GM12878 (cell line): ENCODE results near the gene ROR2. TPM values are rescaled to one million over a fixed set of nuclear protein-coding genes. Genes with fewer than 3 reads are reported as not detected.

Source experiments
- ATAC-seq: fragments of 200-7000 bp; cut with Tn5 transposase; 3 replicates; pipeline ENCODE4 v1.9.1; 2020; ENCODE audit warnings: mild to moderate bottlenecking, moderate library complexity
- BruUV-seq: library from RNA; stranded (reverse); fragments of 400-500 nt; replicated peaks from 2 replicates; lab custom pipeline; 2021; lab: Mats Ljungman, UMichigan
- CTCF ChIA-PET: fragments of 300-600 bp; sonication (Branson Sonifier 250); formaldehyde crosslinking; extraction: SDS; loops from one replicate; lab custom pipeline; 2021; ENCODE audit warnings: inconsistent platforms; lab: Yijun Ruan, JAX
- POLR2A ChIA-PET: fragments of 350-600 bp; formaldehyde crosslinking; extraction: SDS; loops from one replicate; lab custom pipeline; 2021; ENCODE audit warnings: inconsistent platforms; lab: Charles Lee
- RAD21 ChIA-PET: fragments of 300-600 bp; sonication (Branson Sonifier 250); formaldehyde crosslinking; loops from one replicate; lab custom pipeline; 2023; ENCODE audit warnings: antibody characterized with exemption; ENCODE audit not compliant: unreplicated experiment; lab: Charles Lee
- SMC1A ChIA-PET: fragments of 300-600 bp; sonication (Branson Sonifier 250); formaldehyde crosslinking; loops from one replicate; lab custom pipeline; 2023; ENCODE audit not compliant: unreplicated experiment, uncharacterized antibody; lab: Charles Lee
- DNase-seq: peaks from one replicate; pipeline ENCODE4 v3.0.0-alpha.2; 2011; ENCODE audit warnings: low read depth, low spot score
- FAIRE-seq: peaks from 3 replicates; lab custom pipeline; 2011; peaks lifted over from hg19 to GRCh38; lab: Jason Lieb, UNC
- H2AFZ ChIP-seq: 2 replicates; pipeline ENCODE4 v1.6.0; 2011; ENCODE audit warnings: low read depth, low read length, control low read depth; ENCODE audit not compliant: control insufficient read depth
- H3K27ac ChIP-seq: 2 replicates; pipeline ENCODE4 v1.5.1; 2011; ENCODE audit warnings: control low read depth; ENCODE audit not compliant: control insufficient read depth, insufficient read depth
- H3K27me3 ChIP-seq, 2 experiments: replicated peaks in 1 of 2; 2 replicates each; pipeline versions ENCODE4 v1.6.0 to v1.6.1; 2011; ENCODE audit warnings: low read length in 1 of 2; ENCODE audit not compliant: control insufficient read depth in 2 of 2, insufficient read depth in 2 of 2
- H3K36me3 ChIP-seq, 2 experiments: 2 replicates each; pipeline ENCODE4 v1.5.1; 2011; ENCODE audit warnings: low read length in 1 of 2; ENCODE audit not compliant: control insufficient read depth in 2 of 2, insufficient read depth in 2 of 2
- H3K4me1 ChIP-seq: 2 replicates; pipeline ENCODE4 v1.6.1; 2011; ENCODE audit warnings: mild to moderate bottlenecking, low read length, moderate library complexity, mixed read lengths; ENCODE audit not compliant: control insufficient read depth, insufficient read depth
- H3K4me2 ChIP-seq: 2 replicates; pipeline ENCODE4 v1.6.0; 2011; ENCODE audit warnings: control low read depth; ENCODE audit not compliant: control insufficient read depth, insufficient read depth
- H3K4me3 ChIP-seq: fragments of 200-600 bp; sonication (generic); 2 replicates; pipeline ENCODE4 v1.5.1; 2016
- H3K79me2 ChIP-seq: 2 replicates; pipeline ENCODE4 v1.6.0; 2011; ENCODE audit warnings: low read length; ENCODE audit not compliant: control insufficient read depth, insufficient read depth
- H3K9ac ChIP-seq: 2 replicates; pipeline ENCODE4 v1.8.0; 2011; ENCODE audit warnings: low read length, control low read depth, mixed read lengths; ENCODE audit not compliant: control insufficient read depth, insufficient read depth
- H3K9me3 ChIP-seq: replicated peaks from 3 replicates; pipeline ENCODE4 v1.5.1; 2011; ENCODE audit warnings: mild to moderate bottlenecking, low read length; ENCODE audit not compliant: control insufficient read depth, insufficient read depth
- H4K20me1 ChIP-seq: 2 replicates; pipeline ENCODE4 v1.6.0; 2011; ENCODE audit not compliant: control insufficient read depth, insufficient read depth
- EZH2 ChIP-seq: IDR thresholded peaks from 2 replicates; pipeline ENCODE4 v1.6.1; 2012; ENCODE audit warnings: low read depth, mild to moderate bottlenecking, control low read depth, inconsistent platforms, low read length, borderline replicate concordance; ENCODE audit not compliant: control insufficient read depth
- HDAC2 ChIP-seq: fragments of 200-600 bp; sonication (generic); IDR thresholded peaks from 2 replicates; pipeline ENCODE4 v1.6.1; 2017
- JUND ChIP-seq: IDR thresholded peaks from 2 replicates; pipeline ENCODE4 v1.6.1; 2012; ENCODE audit warnings: low read depth, mild to moderate bottlenecking, low read length, improper control_type of control experiment, moderate library complexity
- NBN ChIP-seq: fragments of 450-650 bp; IDR thresholded peaks from 2 replicates; pipeline ENCODE4 v1.6.1; 2016
- NR2C2 ChIP-seq: IDR thresholded peaks from 2 replicates; pipeline ENCODE4 v1.6.1; 2011; ENCODE audit warnings: borderline replicate concordance, low read depth; ENCODE audit not compliant: control insufficient read depth, insufficient read length
- SIN3A ChIP-seq: IDR thresholded peaks from 2 replicates; pipeline ENCODE4 v1.6.1; 2012; ENCODE audit warnings: low read depth, low read length, improper control_type of control experiment
- TCF3 ChIP-seq: IDR thresholded peaks from 2 replicates; pipeline ENCODE4 v1.6.1; 2012; ENCODE audit warnings: low read depth, mild to moderate bottlenecking, low read length, borderline replicate concordance; ENCODE audit not compliant: insufficient read depth
- WGBS: methylation state at CpG from one replicate; pipeline ENCODE4 v1.1.6; 2016; ENCODE audit warnings: low lambda C conversion rate; ENCODE audit not compliant: insufficient replicate concordance, insufficient coverage; ENCODE audit errors: missing lambda C conversion rate; 5-methylcytosine and 5-hydroxymethylcytosine counted together
- in situ Hi-C: fragments of 300-500 bp; cut with MboI; formaldehyde crosslinking; loops from 9 replicates; pipeline ENCODE4 v1.14.3; 2018; ENCODE audit warnings: mixed read lengths
- intact Hi-C: fragments of 100-400 bp; cut with micrococcal nuclease; formaldehyde crosslinking; loops from one replicate; pipeline ENCODE4 v1.14.2; 2022; ENCODE audit not compliant: unreplicated experiment
- polyA plus RNA-seq, 11 experiments: library from polyadenylated mRNA; depleted of rRNA in 4 of 11; unstranded in 6 of 11; stranded (reverse) in 5 of 11; fragments of >200 nt; fragmentation: Nextera tagmentation in 4 of 11; fragmentation: Illumina TruSeq in 1 of 11; extraction: Ambion mirVana in 4 of 11; extraction: Trizol in 1 of 11; gene quantifications; 1 replicate in 1 of 11; 2 replicates in 10 of 11; pipeline versions ENCODE4 v1.2.1 to v1.2.3, GENCODE V29; 2011 to 2016; ENCODE audit warnings: inconsistent platforms in 2 of 11, missing spikeins in 2 of 11, low read depth in 1 of 11
- total RNA-seq, 4 experiments: library from RNA; depleted of rRNA in 3 of 4; stranded (reverse); fragments of >200 nt in 3 of 4; fragmentation: Illumina TruSeq in 1 of 4; extraction: Trizol in 1 of 4; gene quantifications; 2 replicates each; pipeline versions ENCODE4 v1.2.1 to v1.2.3, GENCODE V29; 2013 to 2021
- TF ChIP-seq, protein P1 (sequence below): IDR thresholded peaks from 2 replicates; pipeline ENCODE4 v1.6.1; 2012; ENCODE audit warnings: mild to moderate bottlenecking, low read depth, low read length
- TF ChIP-seq, protein P2 (sequence below): fragments of 450-650 bp; formaldehyde crosslinking; IDR thresholded peaks from 2 replicates; pipeline ENCODE4 v1.5.0; 2022; ENCODE audit warnings: mild to moderate bottlenecking, missing genetic modification characterization

Gene ROR2
- total and polyA plus RNA-seq, 10 of the 15 experiments (the other 5 are each of a cell fraction or from before 2014, with no cell fraction given): 0.03 to 0.05 TPM; not detected in 8

DNA sequence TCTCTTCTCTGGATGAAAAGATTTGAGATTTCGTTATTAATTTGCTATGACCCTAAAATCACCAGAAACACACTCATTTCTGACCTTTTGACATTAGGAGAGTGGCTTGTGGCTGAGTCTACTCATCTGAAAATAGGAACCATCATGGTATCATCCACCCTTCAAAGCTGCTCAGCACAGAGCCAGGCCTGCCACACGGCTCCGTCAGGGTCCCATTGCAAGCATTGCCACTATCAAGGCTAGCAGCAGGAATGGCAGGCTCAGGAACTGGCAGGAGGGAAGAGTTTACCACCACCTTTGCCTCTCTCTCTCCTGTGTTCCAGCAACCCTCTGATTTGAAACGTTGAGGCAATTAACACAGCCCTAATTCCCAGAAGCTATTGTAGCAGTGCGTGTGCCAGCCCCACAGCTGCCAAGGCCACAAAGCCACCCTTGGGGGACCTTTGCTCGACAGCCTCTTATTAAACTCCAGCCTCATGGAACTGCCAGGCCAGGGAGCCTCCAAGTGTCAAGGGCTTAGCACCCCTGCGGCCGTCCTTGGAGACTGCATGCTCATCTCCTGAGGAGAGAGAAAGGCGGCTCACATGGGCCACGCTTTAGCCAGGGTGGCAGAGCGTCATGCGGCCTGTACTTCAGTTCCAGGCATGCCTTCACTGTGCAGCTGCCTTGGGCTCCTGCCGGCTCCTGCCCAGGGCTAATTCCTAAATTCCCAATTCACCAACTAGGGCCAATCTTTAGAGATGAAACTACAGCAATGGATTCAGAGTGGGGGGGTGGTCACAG, 145.9 kb downstream of the ROR2 start (continued):
- TF ChIP-seq JUND (no peak), EZH2 (no peak), HDAC2 (no peak), NR2C2 (no peak), NBN (no peak), SIN3A (no peak), TCF3 (no peak)

DNA sequence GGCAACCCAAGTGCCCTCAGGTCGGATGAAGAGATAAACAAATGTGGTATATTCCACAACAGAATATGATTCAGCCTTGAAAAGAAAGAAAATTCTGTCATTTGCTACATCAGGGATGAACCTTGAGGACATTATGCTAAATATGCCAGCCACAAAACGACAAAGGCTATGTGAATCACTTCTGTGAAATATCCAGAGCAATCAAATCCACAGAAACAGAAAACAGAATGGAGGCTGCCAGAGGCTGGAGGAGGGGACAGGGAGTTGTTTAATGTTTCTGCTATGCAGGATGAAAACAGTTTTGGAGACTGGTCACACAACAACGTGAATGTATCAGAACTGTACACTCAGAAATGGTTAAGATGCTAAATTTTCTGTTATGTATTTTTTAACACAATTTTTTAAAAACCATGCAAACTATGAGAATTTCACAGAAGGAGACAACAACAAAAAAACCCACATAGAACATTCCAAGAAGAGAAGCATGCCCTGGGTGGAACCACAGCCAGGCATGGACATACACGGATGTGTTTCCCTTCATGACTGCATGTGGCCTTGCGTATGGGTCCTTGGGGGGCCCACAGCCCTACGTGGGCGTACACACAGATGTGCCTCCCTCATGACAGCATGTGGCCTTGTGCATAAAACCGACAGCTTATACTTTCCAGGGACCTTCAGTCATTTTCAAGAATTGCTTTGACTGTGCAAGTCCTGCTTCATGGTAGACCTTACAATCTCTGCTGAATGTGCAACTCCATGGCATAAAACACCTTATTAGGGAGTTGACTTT, 146.7 kb downstream of the ROR2 start:
- RAD21 ChIA-PET: no interaction called here

More for the DNA sequence above, 146.7 kb downstream of the ROR2 start:
- TF ChIP-seq, protein P1, sequence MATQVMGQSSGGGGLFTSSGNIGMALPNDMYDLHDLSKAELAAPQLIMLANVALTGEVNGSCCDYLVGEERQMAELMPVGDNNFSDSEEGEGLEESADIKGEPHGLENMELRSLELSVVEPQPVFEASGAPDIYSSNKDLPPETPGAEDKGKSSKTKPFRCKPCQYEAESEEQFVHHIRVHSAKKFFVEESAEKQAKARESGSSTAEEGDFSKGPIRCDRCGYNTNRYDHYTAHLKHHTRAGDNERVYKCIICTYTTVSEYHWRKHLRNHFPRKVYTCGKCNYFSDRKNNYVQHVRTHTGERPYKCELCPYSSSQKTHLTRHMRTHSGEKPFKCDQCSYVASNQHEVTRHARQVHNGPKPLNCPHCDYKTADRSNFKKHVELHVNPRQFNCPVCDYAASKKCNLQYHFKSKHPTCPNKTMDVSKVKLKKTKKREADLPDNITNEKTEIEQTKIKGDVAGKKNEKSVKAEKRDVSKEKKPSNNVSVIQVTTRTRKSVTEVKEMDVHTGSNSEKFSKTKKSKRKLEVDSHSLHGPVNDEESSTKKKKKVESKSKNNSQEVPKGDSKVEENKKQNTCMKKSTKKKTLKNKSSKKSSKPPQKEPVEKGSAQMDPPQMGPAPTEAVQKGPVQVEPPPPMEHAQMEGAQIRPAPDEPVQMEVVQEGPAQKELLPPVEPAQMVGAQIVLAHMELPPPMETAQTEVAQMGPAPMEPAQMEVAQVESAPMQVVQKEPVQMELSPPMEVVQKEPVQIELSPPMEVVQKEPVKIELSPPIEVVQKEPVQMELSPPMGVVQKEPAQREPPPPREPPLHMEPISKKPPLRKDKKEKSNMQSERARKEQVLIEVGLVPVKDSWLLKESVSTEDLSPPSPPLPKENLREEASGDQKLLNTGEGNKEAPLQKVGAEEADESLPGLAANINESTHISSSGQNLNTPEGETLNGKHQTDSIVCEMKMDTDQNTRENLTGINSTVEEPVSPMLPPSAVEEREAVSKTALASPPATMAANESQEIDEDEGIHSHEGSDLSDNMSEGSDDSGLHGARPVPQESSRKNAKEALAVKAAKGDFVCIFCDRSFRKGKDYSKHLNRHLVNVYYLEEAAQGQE: no peak
- TF ChIP-seq, protein P2, sequence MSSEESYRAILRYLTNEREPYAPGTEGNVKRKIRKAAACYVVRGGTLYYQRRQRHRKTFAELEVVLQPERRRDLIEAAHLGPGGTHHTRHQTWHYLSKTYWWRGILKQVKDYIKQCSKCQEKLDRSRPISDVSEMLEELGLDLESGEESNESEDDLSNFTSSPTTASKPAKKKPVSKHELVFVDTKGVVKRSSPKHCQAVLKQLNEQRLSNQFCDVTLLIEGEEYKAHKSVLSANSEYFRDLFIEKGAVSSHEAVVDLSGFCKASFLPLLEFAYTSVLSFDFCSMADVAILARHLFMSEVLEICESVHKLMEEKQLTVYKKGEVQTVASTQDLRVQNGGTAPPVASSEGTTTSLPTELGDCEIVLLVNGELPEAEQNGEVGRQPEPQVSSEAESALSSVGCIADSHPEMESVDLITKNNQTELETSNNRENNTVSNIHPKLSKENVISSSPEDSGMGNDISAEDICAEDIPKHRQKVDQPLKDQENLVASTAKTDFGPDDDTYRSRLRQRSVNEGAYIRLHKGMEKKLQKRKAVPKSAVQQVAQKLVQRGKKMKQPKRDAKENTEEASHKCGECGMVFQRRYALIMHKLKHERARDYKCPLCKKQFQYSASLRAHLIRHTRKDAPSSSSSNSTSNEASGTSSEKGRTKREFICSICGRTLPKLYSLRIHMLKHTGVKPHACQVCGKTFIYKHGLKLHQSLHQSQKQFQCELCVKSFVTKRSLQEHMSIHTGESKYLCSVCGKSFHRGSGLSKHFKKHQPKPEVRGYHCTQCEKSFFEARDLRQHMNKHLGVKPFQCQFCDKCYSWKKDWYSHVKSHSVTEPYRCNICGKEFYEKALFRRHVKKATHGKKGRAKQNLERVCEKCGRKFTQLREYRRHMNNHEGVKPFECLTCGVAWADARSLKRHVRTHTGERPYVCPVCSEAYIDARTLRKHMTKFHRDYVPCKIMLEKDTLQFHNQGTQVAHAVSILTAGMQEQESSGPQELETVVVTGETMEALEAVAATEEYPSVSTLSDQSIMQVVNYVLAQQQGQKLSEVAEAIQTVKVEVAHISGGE (CRISPR knock-in tag): no peak
- Histone ChIP-seq H3K27me3 (no peaks in the 10 kb centered on the region; a peak in 2 of 4 replicates), H2AFZ (no peak overlapping the region), H3K4me2 (no peak overlapping the region), H3K27ac (no peak overlapping the region), H3K9me3 (no peaks in the 10 kb centered on the region), H3K4me3 (no peak overlapping the region), H3K36me3 (no peaks in the 10 kb centered on the region), H3K9ac (no peak overlapping the region), H3K79me2 (no peaks in the 10 kb centered on the region), H4K20me1 (no peaks in the 10 kb centered on the region), H3K4me1 (peaks cover 5% of the 10 kb centered on the region; the same call in 1 of the 2 replicates)
- 4% methylated on average over 8 of the region's 8 CpGs for WGBS
- BruUV-seq: no TSS peak
- CTCF ChIA-PET: no interaction called here
- no peak for FAIRE-seq
- SMC1A ChIA-PET: no interaction called here
- intact Hi-C loops: no loop called here
- POLR2A ChIA-PET: no interaction called here
- no peak for DNase-seq
- in situ Hi-C loops: no loop called here
- no peak for ATAC-seq
